DMS79 (cell line): ENCODE data around the gene CARD9.
"Not testable (repeated sequence)": the region's sequence is repeated elsewhere in the genome, so short reads cannot be mapped to it uniquely, and the experiment has no call there.

Experiments
- DNase-seq: peaks from one replicate; lab custom pipeline; 2025; lab: John Stamatoyannopoulos, UW

The CARD9 gene

DNA sequence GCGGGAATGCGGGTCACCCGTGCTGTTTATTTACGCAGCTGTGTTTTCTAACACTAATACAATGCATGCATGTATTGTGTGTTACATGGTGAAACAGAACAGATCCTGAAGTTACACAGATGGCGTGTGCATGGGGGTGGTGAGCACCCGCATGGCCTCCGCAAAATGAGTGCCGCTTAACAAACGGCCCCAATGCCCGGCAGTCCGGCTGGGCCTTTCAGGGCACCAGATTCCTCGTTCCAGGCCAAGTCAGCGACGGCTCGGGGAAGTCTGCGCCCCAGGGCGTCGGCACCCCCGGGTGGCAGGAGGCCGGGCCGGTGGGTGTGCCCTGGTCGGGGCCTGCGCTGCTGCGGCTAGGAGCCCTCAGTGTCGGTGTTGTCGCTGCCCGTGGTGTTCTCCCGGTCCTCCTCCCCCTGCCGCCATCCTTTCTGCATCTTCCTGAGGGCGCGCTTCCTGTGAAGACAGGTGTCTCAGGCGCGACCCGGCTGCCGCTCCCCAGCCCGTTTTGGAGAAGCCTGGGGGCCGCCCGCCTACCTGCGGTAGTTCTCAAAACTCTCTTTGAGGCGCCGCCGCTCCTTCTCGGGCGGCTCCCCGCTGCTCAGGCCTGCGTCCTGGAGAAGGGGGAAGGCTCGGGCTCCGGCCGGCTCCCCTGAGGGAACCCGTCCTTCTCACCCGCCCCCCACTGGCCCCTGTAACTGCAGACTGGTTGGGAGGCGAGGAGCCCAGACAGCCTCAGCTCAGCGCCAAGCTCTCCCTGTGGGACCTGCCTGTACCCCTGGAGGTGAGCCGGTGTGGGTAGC is 9.3 kb downstream of the CARD9 start:
- DNase-seq = peak; percentile 29

DNA sequence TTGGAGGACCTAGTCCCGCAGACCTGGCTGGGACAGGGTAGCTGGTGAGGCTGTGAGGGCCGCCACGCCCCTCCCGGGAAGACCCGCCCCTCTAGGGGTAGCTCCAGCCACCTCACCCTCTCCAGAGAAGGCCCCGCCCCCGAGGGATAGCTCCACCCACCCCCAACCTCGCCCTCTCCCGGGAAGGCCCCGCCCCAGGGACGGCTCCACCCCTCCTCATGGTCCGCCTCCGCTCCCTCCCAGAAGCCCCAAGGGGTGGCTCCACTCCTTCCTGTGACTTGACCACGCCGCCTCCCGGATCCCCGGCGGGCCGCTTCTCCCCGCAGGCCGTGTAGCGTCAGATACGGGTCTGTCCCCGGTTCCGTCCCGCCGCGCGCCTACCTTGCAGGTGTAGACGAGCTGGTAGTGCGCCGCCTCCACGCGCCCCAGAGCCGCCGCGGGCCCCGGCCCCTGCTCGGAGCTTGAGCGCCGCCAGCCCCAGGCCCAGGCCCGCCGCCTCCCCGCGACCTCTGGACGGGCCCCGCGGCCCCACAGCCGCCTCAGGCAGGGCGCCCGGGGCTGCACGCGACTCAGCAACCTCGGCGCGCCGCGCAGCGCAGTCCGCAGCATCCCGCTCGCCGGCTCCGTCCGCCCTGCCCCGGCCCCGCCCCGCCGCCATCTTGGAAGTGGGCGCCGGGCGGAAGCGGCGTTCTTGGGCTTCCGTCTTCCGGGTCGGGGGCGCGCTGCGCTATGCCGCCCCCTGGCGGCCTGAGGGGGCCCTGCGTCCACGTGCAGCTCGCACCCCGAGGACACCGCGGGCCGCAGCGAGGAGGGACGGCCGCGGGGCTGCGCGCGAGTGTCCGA is 10.1 kb downstream of the CARD9 start, which contains the start of gene DNLZ:
Gene DNLZ, minus strand, starts transcription at position 639 of the 843 bp plus-strand sequence. Its CDS starts 30 bp downstream, at position 609.
- DNase-seq = peak; percentile 78

DNA sequence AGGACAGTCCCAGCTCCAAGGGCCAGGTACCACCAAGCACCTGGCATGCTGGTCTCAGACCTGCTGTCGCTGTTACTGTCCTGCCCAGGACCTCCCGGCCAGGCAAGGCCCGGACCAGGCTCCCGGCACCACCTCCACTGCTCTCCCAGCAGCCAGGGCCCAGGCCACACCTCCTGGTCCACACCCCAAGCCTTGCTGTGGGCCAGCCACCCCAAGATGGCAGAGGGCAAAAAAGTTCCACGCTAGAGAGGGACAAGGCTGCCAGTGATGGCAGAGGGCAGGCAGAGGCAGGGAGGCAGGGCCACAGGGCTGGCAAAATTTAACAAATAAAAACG is 11.1 kb downstream of the CARD9 start:
- no peak for DNase-seq

DNA sequence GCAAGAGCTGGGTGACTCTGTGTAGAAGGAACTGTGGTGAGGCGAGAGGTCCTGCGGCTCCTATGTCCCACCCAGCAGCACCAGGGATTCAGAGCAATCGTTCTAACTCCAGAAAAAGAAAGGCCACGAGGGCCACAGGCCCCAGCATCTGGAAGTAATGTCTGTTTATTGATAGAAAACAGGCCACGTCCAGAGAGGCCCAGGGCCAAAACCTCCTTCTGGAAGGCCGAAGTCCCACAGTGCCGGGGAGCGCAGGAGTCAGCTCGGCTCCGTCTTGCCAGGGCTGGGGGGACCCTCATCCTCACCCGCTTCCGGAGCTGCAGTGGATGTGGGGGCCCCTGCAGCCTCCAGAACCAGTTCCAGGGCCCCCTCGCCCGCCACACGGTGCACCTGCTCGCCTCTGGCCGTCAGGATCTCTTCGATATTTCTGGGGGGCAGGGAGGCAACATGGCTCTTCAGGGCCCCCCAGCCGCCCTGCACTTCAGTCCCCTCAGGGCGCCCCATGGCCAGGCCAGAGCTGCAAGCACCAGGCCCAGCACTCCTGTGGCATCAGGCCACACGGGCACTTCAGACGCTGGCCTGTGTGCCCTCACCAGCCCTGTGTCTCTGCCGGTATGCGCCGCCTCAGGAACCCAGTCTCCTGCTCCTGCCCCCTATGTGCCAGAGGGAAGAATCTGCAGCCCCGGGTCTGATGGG is 11.6 kb downstream of the CARD9 start:
- no peak for DNase-seq

DNA sequence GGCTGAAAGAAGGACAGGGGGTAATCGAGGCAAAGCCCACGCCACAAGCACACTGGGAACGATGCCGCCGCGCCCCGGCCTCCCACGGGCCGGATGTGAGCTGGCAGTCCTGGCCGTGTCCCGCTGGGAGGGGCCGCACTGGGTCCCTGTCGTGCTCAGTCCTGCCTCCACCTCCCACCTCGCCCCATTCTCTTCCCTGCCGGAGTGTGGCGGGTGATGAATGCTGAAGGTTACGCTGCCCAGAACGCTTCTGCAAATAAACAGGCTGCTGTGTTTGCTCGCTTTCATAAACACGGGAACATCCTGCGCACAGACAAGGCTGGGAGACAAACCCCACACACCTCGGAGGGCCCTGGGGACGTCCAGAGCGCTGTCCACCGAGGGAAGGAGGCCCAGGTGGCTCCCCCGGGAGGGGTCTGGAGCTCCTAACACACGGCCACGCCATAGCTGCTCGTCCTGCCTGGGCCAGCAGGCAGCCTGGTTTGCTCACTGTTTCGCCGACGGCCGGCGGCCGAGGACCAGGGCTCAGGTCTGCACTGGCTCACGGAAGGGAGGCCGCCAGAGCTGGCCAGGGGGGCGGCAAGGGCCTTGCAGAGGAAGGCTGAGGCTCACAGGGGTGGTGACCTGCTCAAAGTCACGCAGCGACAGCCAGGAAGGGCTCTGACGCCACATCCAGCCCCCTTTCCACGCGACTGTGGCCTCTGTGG is 12.3 kb downstream of the CARD9 start:
- DNase-seq = no peak

DNA sequence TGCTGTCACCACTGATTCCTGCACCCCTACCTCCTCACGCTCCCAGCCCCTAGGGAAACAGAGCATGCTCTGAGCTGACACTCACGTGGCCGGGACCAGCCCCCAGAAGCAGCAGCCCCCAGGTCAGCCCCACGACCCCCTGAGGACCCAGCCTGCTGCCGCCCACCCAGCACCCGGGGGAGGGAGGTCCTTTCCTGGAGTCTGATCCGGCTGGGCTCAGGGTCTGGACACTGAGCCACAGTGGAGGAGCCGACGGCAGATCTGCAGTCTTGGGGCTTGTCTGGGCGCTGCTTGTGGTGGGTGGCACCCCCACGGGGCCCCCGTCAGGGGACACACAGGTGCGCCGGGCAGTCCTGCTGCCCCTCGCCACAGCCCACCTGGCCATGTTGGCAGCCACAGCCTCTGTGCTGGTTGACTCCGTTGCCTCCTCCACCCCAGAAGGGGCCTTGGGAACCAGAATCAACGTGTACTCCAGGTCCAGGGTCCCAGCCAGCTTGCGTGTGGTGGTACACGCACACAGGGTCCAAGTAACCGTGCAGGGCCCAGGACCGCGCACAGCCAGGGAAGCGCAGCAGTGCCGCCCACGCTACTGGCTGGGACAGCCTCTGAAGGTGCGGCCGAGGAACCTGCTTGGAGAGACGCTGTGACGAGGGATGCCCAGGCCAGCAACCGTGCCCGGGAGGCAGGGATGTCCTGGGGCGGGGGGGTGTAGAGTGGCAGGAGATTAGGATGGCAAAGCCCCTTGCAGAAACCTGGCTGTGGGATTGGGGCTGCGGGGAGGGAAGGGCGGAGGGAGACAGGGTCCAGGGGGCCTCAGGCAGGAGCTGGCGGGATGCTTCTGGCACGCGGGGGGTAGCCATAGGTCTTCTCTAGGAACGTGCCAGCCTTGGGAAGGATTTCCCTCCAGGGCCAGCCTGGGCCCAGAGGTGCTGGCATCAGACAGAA is 13.4 kb downstream of the CARD9 start:
- no peak for DNase-seq

DNA sequence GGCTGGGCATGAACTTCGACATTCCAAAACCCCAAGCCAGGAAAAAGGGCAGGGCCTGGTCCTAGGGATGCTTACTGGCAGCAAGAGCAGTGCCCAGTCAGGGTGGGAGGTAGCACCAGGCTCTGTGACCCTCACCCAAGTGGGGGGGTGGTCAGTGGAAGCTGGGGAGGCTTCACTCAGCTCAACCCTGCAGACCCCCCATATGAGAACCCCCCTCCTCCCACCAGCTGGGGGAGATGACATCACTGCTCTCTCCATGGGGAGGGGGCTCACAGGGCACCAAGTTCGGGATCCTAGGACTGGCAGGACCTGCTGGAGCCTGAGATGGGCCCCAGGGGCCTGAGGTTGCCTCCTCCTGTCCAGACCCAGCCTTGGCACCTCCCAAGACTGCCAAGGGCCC is 14.6 kb downstream of the CARD9 start:
- no peak for DNase-seq

DNA sequence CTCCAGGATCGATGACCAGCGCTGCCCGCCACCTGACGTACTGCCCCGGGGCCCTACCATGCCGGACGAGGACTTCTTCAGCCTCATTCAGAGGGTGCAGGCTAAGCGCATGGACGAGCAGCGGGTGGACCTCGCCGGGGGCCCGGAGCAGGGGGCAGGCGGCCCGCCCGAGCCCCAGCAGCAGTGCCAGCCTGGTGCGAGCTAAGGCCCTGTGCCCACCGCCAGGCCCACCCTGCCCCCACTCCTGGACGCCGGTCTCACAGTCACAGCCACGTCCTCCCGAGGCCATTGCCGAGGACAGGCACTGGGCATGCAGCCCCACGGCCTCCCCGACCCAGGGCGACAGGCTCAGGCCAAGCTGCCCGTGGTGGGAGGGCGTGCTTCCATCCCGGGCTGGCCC is 15.5 kb downstream of the CARD9 start:
- DNase-seq = no peak

DNA sequence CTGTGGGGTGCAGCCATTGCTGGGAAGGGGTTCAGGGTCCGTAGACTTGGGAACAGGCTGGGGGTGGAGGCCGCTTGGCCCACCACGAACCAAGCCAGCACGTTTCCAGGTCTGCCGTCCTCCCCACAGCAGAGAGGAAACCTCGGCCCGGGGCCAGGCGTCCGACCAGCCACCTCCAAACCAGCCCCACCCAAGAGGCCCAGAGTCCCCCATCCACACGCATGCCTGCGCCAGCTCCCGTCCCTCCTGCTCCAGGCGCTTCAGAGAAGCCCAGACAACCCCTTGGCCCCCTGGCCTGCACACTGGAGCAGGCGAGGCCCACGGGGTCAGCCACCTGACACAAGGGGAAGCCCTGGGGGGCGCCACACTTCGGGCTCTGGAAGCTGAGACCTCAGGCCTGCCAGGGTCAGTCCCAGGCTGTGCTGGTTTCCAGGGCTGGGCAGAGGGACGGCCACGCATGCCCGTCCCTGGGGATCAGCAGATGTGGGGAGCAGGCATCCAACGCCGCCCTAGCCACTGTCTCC is 16.2 kb downstream of the CARD9 start:
- no peak for DNase-seq

DNA sequence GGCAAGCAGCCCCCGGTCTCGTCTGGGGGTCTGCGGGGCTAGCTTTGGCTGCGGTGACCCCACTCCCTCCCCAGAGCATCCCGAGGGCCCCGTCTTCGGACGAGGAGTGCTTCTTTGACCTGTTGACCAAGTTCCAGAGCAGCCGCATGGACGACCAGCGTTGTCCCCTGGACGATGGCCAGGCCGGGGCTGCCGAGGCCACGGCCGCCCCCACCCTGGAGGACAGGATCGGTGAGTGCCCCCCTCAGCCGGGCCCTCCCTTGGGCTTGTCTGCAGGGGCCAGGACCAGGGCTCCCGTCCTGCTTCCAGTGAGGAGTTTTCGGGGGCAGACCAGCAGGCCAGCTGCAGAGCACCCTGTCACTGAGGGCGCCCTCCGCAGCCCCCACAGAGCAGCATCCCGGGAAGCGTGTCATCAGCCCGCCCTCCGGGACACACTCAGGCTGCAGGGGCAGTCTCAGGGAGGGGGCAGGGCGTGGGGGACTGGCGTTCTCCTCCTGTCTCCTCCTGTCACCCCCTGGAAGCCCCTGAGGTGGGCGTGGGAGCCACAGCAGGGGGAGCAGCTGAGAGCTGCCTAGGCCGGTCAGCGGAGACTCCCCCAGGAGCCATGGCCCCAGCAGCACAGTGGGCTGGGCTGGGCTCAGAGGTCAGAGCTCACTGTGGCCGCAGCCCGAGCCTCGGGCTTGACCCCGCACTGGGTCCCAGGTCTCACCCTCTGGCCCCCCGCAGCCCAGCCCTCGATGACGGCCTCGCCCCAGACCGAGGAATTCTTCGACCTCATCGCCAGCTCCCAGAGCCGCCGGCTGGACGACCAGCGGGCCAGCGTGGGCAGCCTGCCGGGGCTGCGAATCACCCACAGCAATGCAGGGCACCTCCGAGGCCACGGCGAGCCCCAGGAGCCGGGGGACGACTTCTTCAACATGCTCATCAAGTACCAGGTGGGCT is 17.6 kb downstream of the CARD9 start:
- no peak for DNase-seq

DNA sequence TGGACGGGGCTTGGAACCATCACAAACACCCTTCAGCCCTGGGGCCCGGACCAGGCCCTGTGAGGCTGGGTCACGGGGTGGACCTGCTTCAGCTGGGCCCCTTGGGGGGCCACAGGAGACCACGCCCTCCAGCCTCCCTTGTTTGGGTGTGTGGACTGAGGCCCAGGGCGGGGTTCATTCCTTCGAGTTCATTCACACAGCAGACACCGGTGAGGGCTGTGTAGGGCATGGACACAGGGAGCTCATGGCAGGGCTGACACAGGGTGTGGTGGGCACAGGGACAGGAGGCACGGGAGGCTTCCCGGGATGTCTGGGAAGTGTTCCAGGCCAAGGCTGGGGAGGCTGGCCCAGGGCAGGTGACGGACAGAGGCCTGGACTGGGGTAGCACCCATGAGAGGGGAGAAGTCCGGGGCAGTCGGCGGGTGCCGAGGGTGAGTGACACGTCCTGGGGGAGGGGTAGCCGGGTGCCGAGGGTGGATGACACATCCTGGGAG is 18.8 kb downstream of the CARD9 start:
- DNase-seq = no peak

DNA sequence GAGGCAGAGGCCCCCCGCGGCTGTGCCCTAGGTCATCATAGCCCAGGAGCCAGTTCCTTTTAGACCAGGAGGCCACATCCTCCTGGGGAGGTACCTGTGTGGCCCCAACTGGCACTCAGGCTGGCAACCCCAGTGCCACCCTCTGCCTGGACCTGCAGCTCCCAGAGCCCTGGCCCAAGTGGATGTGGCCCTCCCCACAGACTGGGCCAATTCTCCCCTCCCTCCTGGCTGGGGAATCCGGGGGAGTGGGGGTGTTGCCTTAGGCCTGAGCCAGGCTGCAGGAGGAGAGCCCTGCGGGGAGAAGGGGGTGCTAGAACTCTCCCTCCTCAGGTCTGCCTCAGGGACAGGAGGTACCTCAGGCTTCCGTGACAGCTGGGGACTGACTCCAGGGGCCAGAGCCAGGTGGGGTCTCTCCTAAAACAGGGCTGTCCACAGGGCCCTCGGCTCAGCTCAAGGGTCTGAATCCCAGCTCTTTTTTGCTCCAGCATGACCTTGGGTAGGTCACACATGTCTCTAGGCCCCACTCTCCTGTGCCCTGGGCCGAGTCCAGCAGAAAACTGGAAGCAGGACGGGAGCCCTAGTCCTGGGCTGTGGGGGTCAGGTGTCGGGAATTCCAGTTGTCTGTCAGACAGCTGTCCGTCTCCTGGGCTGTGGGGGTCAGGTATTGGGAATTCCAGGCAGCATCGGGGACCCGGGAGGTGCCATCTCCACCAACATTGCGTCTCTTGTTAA is 19.5 kb downstream of the CARD9 start:
- DNase-seq = no peak

DNA sequence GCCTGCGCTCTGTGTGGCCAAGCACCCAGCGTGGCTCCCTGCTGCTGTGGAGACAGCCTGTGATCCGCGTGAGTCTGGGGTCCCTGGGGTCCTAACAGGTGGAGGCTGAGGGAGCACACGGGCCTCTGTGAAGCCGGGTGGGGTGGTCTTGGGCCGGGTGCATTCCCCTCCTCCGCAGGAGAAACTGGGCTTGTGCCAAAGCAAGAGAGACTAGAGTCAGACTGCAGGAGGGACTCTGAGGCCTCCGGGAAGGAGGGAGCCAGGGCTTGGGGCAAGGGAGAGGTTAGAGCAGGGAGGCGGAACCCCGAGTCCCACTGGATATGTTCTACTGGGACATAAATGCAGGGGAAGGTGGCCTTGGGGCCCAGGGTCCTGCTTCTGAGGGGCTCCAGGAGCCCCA is 20.4 kb downstream of the CARD9 start:
- DNase-seq = no peak

DNA sequence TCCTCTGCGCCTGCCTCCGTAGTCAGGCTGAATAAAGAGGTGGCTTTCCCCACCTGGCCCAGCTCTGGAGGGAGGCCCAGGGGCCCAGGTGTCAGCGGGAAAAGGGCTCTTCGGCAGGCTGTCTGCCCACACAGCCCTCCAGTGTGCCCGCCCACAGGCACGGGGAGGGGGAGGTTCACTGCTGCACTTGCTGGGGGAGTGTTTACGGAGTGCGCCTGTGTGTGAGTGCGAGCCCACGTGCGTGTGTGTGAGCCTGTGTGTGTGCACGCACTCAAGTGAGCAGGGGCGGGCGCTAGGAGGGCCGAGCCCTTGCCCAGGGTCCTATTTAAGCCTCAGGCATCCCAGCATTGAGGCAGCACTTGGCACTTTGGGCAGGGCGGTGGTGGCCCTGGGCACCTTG is 20.8 kb downstream of the CARD9 start:
- DNase-seq = peak; percentile 73

DNA sequence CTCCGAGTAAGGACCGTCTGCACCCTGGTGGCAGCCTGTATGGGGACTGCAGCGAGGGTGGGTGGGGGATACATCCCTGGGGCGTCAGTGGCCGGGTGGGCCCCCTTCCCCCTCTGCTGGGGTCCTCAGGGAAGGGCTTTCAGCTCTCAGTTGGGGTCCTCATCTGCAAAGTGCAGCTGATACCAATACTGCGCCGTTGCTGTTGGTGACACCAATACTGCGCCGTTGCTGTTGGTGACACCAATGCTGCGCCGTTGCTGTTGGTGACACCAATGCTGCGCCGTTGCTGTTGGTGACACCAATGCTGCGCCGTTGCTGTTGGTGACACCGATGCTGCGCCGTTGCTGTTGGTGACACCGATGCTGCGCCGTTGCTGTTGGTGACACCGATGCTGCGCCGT is 21.6 kb downstream of the CARD9 start:
- not testable (repeated sequence) for DNase-seq

DNA sequence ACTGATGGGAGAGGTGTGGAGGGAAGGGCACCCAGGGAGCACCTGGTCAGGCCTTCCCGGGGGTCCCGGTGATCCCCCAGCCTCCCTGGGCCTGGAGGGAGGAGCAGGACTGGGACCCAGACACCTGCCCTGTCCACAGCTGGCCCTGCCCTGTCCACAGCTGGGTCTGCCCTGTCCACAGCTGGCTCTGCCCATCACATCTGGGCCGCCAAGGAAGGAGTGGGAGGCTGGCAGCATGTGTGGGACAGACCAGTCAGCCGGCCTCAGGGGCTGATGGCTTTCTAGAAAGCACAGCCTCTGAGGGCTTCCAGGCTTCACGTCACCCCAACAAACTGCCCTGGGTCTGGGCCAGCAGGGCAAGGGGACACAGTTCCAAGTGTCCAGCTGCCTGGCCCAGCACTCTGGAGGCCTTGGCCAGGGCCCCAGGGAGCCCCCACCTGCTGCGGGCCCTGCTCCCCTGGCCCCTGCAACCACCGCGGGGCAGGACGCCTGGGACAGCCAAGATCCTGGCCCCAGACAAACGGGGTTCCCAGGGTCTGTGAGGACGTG is 22.1 kb downstream of the CARD9 start:
- no peak for DNase-seq

DNA sequence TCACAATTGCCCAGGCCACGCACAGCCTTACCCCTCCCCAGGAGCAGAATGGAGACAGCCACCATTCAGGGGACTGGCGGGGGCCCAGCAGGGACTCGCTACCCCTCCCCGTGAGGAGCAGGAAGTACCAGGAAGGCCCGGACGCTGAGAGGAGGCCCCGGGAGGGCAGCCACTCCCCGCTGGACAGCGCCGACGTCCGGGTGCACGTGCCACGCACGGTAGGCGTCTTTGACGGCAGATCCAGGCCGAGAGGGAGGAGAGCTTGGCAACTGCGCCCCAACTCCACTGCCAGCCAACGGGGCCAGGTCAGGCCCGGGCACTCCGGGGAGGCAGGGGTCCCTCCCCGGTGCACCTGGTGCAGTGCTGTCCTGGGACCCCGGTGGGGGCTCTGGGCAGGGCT is 23.9 kb downstream of the CARD9 start:
- DNase-seq = no peak

DNA sequence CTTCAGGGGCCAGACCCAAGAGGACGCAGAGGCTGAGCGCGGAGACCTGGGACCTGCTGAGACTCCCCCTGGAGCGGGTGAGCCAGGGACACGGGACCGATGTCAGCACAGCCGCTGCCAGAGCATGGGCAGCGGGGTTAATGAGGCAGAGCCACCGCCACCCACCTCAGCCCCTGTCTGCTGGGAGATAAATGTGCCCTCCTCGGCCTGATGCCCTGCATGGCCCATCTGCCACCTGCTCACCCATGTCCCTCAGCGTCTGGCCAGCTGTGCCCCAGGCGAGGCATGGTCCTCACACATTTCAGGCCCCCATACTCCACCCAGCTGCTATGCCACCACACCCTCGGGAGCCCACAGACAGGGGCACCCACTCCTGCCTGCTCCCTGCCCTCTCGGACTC is 24.8 kb downstream of the CARD9 start:
- no peak for DNase-seq
